H1 (cell line): Measurements from ENCODE around the gene NYAP2. TPM values are rescaled to one million over a fixed set of nuclear protein-coding genes. Genes with fewer than 3 reads are reported as not detected.

Source experiments
- ASH2L ChIP-seq: fragments of 200-600, 300-600 bp; sonication (generic); IDR thresholded peaks from one replicate; pipeline ENCODE4 v1.7.1; 2017; ENCODE audit warnings: low read length
- CBX5 ChIP-seq: fragments of 300-800, 300-1000 bp; sonication (generic); IDR thresholded peaks from 2 replicates; pipeline ENCODE4 v1.7.1; 2016; ENCODE audit warnings: antibody characterized with exemption, low read length, low read depth
- PHF8 ChIP-seq: fragments of 200-600 bp; sonication (generic); conservative IDR thresholded peaks from 2 replicates; pipeline ENCODE4 v1.7.1; 2012; ENCODE audit warnings: low read depth, mild to moderate bottlenecking, inconsistent platforms, low read length, moderate library complexity
- TAF7 ChIP-seq: optimal IDR thresholded peaks from 2 replicates; pipeline ENCODE3; 2011; ENCODE audit warnings: low read depth, mild to moderate bottlenecking, inconsistent platforms, low read length, moderate library complexity, borderline replicate concordance
- ZNF274 ChIP-seq: IDR thresholded peaks from 2 replicates; pipeline ENCODE4 v1.7.0; 2012; ENCODE audit warnings: low read length, borderline replicate concordance; ENCODE audit errors: extremely low read depth
- polyA plus RNA-seq, 7 experiments: library from polyadenylated mRNA; depleted of rRNA in 3 of 7; stranded (reverse) in 5 of 7; unstranded in 2 of 7; fragments of >200 nt in 5 of 7; fragments of 200-250 nt in 2 of 7; gene quantifications; 1 replicate in 5 of 7; 2 replicates in 1 of 7; 4 replicates in 1 of 7; pipeline versions ENCODE4 v1.2.1 to v1.2.3, GENCODE V29; 2011 to 2013; ENCODE audit warnings: missing spikeins in 2 of 7, mixed read lengths in 2 of 7
- total RNA-seq: library from RNA; stranded (reverse); fragmentation: NEBNext Ultra II Directional; extraction: Animal tissue kit (Norgen Biotek cat#: 25700); gene quantifications from 2 replicates; pipeline ENCODE4 v1.2.1, GENCODE V29; 2021
- TF ChIP-seq, protein P1 (sequence below): IDR thresholded peaks from 2 replicates; pipeline ENCODE4 v1.6.1; 2011; ENCODE audit warnings: low read length, improper control_type of control experiment

The NYAP2 gene
- total and polyA plus RNA-seq, 2 of the 8 experiments (the other 6 are each of a cell fraction or from before 2014, with no cell fraction given) = not detected

DNA sequence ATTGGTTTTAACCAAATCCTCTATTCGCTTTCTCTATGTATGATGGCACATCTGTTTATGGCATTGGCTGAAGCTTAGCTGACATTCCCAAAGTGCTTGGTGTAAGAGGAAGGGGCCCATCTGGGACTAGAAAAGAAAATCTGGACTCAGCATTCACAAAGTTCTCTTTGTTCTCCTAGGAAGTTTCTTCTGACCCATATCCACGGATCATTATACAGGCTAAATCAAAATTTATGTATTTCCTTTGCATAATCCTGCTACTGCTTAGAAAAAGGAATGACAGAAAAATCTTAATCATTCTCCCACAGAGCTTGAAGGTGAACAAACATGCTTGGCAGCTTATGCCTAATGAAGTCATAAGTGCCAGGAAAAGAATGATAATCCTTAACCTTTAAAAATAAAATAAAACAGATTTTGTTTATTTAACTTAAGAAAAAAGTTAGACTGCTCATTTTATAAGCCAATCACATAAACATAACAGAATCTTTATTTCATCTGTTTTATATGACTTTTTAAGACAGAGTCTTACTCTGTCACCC, 88.4 kb downstream of the NYAP2 start (continued):
- TF ChIP-seq PHF8 = no peak
- TF ChIP-seq ASH2L = no peak
- TF ChIP-seq ZNF274 = no peak
- no peak for TF ChIP-seq TAF7
- no peak for TF ChIP-seq CBX5
- TF ChIP-seq, protein P1, sequence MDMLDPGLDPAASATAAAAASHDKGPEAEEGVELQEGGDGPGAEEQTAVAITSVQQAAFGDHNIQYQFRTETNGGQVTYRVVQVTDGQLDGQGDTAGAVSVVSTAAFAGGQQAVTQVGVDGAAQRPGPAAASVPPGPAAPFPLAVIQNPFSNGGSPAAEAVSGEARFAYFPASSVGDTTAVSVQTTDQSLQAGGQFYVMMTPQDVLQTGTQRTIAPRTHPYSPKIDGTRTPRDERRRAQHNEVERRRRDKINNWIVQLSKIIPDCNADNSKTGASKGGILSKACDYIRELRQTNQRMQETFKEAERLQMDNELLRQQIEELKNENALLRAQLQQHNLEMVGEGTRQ = no peak
